GM12864 (cell line): ENCODE data around the gene PIK3CG.

Source experiments
- DNase-seq: peaks from one replicate; pipeline ENCODE4 v3.0.0-alpha.2; 2011; ENCODE audit warnings: low read depth
- H3K4me3 ChIP-seq: 2 replicates; pipeline ENCODE4 v1.5.1; 2011; ENCODE audit warnings: mild to moderate bottlenecking, low read depth, low read length, control low read depth
- CTCF ChIP-seq: IDR thresholded peaks from 2 replicates; pipeline ENCODE4 v1.5.1; 2011; ENCODE audit warnings: low read depth, mild to moderate bottlenecking, moderate library complexity, low read length, control low read depth, inconsistent platforms; ENCODE audit errors: missing control alignments

The PIK3CG gene

DNA sequence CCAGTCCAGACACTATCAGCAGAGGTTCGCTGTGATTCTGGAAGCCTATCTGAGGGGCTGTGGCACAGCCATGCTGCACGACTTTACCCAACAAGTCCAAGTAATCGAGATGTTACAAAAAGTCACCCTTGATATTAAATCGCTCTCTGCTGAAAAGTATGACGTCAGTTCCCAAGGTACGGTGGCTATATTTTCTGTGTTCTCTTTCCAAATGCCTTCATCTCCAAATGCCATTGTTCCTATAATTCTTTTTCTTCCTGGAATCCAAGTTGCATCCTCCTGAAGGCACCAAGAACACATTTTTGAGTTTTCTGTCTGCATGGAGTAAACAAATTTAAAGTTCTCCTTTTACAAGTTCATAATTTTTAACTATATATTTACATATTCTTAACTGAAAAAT lies 7.7 kb downstream of the PIK3CG start:
- no peak for DNase-seq
- H3K4me3 ChIP-seq, result no peak overlapping the region
- no peak for TF ChIP-seq CTCF

- no peak overlapping the region for H3K4me3 ChIP-seq
- DNase-seq, result no peak
- no peak for TF ChIP-seq CTCF
Observed at GRCh38 chr7:106874076-106874475, 9.0 kb downstream of the PIK3CG start.

DNA sequence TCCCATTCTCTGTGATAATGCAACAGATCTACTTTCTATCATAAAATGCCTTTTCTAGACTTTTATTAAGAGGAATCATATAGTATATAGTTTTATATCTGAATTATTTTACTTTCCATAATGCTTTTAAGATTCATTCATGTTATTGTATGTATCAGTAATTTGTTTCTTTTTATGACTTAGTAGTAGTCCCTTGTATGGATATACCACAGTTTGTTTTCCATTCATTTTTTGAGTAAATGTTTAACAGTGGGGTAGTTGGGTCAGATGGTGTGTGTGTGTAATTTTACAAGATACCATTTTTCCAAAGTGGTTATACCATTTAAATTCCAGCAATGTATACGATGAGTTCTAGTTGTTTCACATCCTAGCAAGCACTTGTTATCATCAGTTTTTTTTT lies 10.4 kb downstream of the PIK3CG start:
- TF ChIP-seq CTCF, result no peak
- no peak for DNase-seq
- H3K4me3 ChIP-seq, result no peak overlapping the region

GRCh38 chr7:106878748-106879439 lies 13.8 kb downstream of the PIK3CG start:
- no peak for TF ChIP-seq CTCF
- DNase-seq, result no peak
- H3K4me3 ChIP-seq, result no peak overlapping the region

- no peak for TF ChIP-seq CTCF
Observed at GRCh38 chr7:106881984-106882383, 16.9 kb downstream of the PIK3CG start.

GRCh38 chr7:106883456-106884026 lies 18.5 kb downstream of the PIK3CG start:
- H3K4me3 ChIP-seq, result no peak overlapping the region
- no peak for TF ChIP-seq CTCF
- DNase-seq, result no peak

More at GRCh38 chr7:106881984-106882383, 16.9 kb downstream of the PIK3CG start:
- no peak for DNase-seq
- no peak overlapping the region for H3K4me3 ChIP-seq

DNA sequence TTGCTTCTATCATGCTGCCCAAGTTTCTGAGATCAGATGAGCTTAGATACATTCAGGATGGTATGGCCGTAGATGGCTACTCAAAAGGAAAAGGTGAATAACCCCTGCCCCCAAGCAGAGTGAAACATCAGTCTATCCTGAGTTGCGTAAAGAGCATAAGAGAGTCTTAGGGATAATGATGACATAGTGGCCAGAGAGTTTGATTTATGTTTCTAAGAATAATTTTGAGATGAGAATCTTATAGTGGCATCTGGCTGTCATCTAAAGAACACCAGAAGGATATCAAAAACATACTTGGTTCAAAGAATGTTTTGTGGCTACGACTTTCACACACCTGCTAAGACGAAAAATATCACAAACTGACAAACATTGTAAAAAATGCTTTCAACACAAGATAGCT lies 20.6 kb downstream of the PIK3CG start:
- TF ChIP-seq CTCF, result no peak
- H3K4me3 ChIP-seq, result no peak overlapping the region
- no peak for DNase-seq
